ENCODE measurements around the gene CAPN13. TPM values are rescaled to one million over a fixed set of nuclear protein-coding genes. Genes with fewer than 3 reads are reported as not detected.

CAPN13 gene
- total and polyA plus RNA-seq, 2 donors (not counting 3 experiments of a cell fraction or from before 2014, with no cell fraction given): not detected

DNA sequence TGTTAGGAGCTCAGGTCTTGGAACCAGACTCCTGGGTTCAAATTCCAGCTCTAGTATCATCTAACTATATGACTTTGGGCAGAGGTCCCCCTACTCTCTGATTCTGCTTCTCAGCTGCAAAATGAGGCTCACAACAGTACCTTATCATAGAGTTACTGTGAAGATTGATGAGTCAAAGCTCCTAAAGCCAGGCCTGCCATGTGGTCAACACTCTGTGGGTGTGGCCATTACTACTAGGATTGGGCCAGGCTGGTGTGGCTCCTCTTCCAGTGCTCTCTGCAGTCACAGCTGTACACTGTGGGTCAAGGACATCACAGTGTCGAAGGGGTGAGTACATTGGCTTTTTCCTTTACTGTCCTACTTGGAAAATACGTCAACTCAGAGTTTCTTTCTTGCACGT, 22.6 kb downstream of the CAPN13 start:
- no TSS peak for BruUV-seq (replicated peaks)

More for the DNA sequence above, 22.6 kb downstream of the CAPN13 start:
- H3K4me2 ChIP-seq (ENCODE audit: insufficient read depth, low read length): no peak overlapping the region
- DNase-seq (ENCODE audit: low read depth, low spot score) (no peak), FAIRE-seq (no peak)
- H4K20me1 ChIP-seq (replicated peaks; ENCODE audit: control insufficient read depth, extremely low read depth, insufficient read depth, low read length): no peaks in the 10 kb centered on the region
- ChIA-PET POLR2A (no interaction called here), CTCF (no interaction called here)
- H3K4me1 ChIP-seq (ENCODE audit: control insufficient read depth, extremely low read depth, insufficient read depth, low read length): no peaks in the 10 kb centered on the region
- dilution Hi-C loops (cut with MboI; ENCODE audit: extremely low pct_ligation_motif_present, low sequenced_read_pairs): no loop called here
- H3K27me3 ChIP-seq (ENCODE audit: control insufficient read depth in 2 of 2, insufficient read depth in 2 of 2, low read length in 2 of 2): no peaks in the 10 kb centered on the region
- TF ChIP-seq POLR2A (IDR thresholded peaks at IDR 0.05; ENCODE audit: low read depth, low read length) (no peak), MYC (IDR thresholded peaks at IDR 0.05; ENCODE audit: low read depth, low read length) (no peak), POLR2AphosphoS5 (IDR thresholded peaks at IDR 0.05; ENCODE audit: insufficient read depth, low read depth, low read length) (no peak), EZH2 (IDR thresholded peaks at IDR 0.05; ENCODE audit: borderline replicate concordance, low read depth, low read length, severe bottlenecking) (no peak), FOS (IDR thresholded peaks at IDR 0.05; ENCODE audit: borderline replicate concordance, insufficient read depth, low read length) (no peak), JUN (IDR thresholded peaks at IDR 0.05; ENCODE audit: borderline replicate concordance, insufficient read depth, insufficient read length, low read depth) (no peak), GATA2 (IDR thresholded peaks at IDR 0.05; ENCODE audit: insufficient read depth, insufficient read length, low read depth, low read length) (no peak)
- TF ChIP-seq, protein P1, sequence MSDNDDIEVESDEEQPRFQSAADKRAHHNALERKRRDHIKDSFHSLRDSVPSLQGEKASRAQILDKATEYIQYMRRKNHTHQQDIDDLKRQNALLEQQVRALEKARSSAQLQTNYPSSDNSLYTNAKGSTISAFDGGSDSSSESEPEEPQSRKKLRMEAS (IDR thresholded peaks at IDR 0.05; ENCODE audit: insufficient read depth, insufficient read length): no peak
- TF ChIP-seq, protein P2, sequence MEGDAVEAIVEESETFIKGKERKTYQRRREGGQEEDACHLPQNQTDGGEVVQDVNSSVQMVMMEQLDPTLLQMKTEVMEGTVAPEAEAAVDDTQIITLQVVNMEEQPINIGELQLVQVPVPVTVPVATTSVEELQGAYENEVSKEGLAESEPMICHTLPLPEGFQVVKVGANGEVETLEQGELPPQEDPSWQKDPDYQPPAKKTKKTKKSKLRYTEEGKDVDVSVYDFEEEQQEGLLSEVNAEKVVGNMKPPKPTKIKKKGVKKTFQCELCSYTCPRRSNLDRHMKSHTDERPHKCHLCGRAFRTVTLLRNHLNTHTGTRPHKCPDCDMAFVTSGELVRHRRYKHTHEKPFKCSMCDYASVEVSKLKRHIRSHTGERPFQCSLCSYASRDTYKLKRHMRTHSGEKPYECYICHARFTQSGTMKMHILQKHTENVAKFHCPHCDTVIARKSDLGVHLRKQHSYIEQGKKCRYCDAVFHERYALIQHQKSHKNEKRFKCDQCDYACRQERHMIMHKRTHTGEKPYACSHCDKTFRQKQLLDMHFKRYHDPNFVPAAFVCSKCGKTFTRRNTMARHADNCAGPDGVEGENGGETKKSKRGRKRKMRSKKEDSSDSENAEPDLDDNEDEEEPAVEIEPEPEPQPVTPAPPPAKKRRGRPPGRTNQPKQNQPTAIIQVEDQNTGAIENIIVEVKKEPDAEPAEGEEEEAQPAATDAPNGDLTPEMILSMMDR (IDR thresholded peaks at IDR 0.05; ENCODE audit: extremely low read depth in 1 of 2, insufficient read depth in 1 of 2, low read depth in 1 of 2, low read length in 2 of 2): no peak
- H3K79me2 ChIP-seq (ENCODE audit: control insufficient read depth, insufficient read depth, low read length): no peaks in the 10 kb centered on the region
- H3K9me1 ChIP-seq (replicated peaks; ENCODE audit: control insufficient read depth, extremely low read depth, insufficient read depth, low read length): no peaks in the 10 kb centered on the region
- H3K9me3 ChIP-seq (replicated peaks; ENCODE audit: control insufficient read depth, insufficient read depth, low read length): no peaks in the 10 kb centered on the region
- no peaks in the 10 kb centered on the region for H3K36me3 ChIP-seq (ENCODE audit: control insufficient read depth in 2 of 2, extremely low read depth in 1 of 2, insufficient read depth in 2 of 2, low read length in 2 of 2)
- H3K27ac ChIP-seq (ENCODE audit: insufficient read depth, low read depth, low read length): no peak overlapping the region
- intact Hi-C loops (cut with micrococcal nuclease): no loop called here
- no peak overlapping the region for H2AFZ ChIP-seq (ENCODE audit: low read depth, low read length)
- H3K9ac ChIP-seq (replicated peaks; ENCODE audit: extremely low read depth, insufficient read depth, low read length): no peak overlapping the region
- no peak overlapping the region for H3K4me3 ChIP-seq (replicated peaks in 1 of 3; ENCODE audit: insufficient read depth in 1 of 3, low read depth in 1 of 3, low read length in 3 of 3)

All from endothelial cell of umbilical vein (primary cell).